Sciatic nerve (tissue), 2 donors: Measurements from ENCODE around the gene GSTM3. TPM values are rescaled to one million over a fixed set of nuclear protein-coding genes. Genes with fewer than 3 reads are reported as not detected.
"Not testable (repeated sequence)": the region's sequence is repeated elsewhere in the genome, so short reads cannot be mapped to it uniquely, and the experiment has no call there.

Experiments used
- ATAC-seq: fragments of 200-7000 bp; cut with Tn5 transposase; one replicate; pipeline ENCODE4 v1.9.1; 2020; ENCODE audit warnings: mild to moderate bottlenecking, moderate library complexity
- DNase-seq: peaks from one replicate; pipeline ENCODE4 v3.0.0-alpha.2; 2020; ENCODE audit warnings: low spot score
- intact Hi-C: fragments of 100-400 bp; cut with DNase I; formaldehyde crosslinking; loops from one replicate; pipeline ENCODE4 v1.14.2; 2022
- total RNA-seq: library from RNA; stranded (reverse); fragmentation: NEBNext Ultra II Directional; extraction: Animal tissue kit (Norgen Biotek cat#: 25700); gene quantifications from one replicate; pipeline ENCODE4 v1.2.1, GENCODE V29; 2021
- donor health status: DM: no; HTN: no; CAD: no.
- donor health status: DM: no; HTN: no; CAD: no.

GSTM3 gene
- total RNA-seq, 1 donor from 2014 or later = 104 TPM

DNA sequence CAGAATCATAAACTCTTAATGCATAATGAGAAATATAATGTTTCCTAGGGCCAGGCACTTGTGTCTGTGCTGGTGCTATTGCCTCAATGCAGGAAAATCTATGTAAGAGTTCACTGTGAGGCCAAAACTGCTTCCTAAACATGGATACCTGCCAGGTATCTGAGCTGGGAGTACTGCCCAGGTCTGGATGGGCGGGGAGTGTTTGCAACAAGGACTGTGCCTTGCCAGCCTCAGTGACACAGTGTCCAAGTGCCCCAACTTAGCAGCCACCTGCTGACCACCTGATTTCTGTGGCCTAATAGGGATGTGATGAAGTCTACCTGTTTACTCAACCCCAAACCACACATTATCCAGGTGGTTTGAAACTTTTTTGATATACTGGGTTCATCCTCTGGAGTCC lies 55.4 kb downstream of the GSTM3 start:
- ATAC-seq, DNase-seq, intact Hi-C loops: not testable (repeated sequence)

GRCh38 chr1:109684777-109685176 lies 56.1 kb downstream of the GSTM3 start:
- intact Hi-C loops, DNase-seq, ATAC-seq: not testable (repeated sequence)

Other genes starting within 250 kb of the GSTM3 start
- 7.6 TPM for gene CYB561D1, start 246.9 kb downstream of the GSTM3 start, total RNA-seq
- gene AMIGO1, start 231.3 kb downstream of the GSTM3 start, total RNA-seq = 15.6 TPM
- gene GPR61, start 201.2 kb downstream of the GSTM3 start, total RNA-seq = not detected
- 7.0 TPM for gene GNAI3, start 192.4 kb downstream of the GSTM3 start, total RNA-seq
- not detected for gene GNAT2, start 121.4 kb downstream of the GSTM3 start, total RNA-seq
- gene AMPD2, start 121.2 kb downstream of the GSTM3 start, total RNA-seq = 49.5 TPM
- 36.7 TPM for gene GSTM4, start 84.9 kb downstream of the GSTM3 start, total RNA-seq
- 194 TPM for gene GSTM2, start 73.0 kb downstream of the GSTM3 start, total RNA-seq
- 91.5 TPM for gene GSTM1, start 53.2 kb downstream of the GSTM3 start, total RNA-seq
- gene GSTM5, start 28.8 kb downstream of the GSTM3 start, total RNA-seq = 41.6 TPM
- not detected for gene EPS8L3, start 22.9 kb upstream of the GSTM3 start, total RNA-seq
- 61.2 TPM for gene CSF1, start 169.8 kb upstream of the GSTM3 start, total RNA-seq
- gene AHCYL1, start 243.7 kb upstream of the GSTM3 start, total RNA-seq = 71.3 TPM